Hepatocyte (in vitro differentiated cells): Measurements from ENCODE around the gene SETD1A.

Source experiments
- EZH2 ChIP-seq: fragments of 200-600 bp; sonication (generic); IDR thresholded peaks from 2 replicates; pipeline ENCODE4 v1.6.1; 2016; ENCODE audit warnings: antibody characterized with exemption, mild to moderate bottlenecking, borderline replicate concordance
- EZH2phosphoT487 ChIP-seq: fragments of 200-600 bp; sonication (generic); IDR thresholded peaks from one replicate; pipeline ENCODE4 v1.6.1; 2018; ENCODE audit warnings: antibody characterized with exemption, mild to moderate bottlenecking, low read depth, moderate library complexity; ENCODE audit not compliant: unreplicated experiment, severe bottlenecking
- TF ChIP-seq, protein P1 (sequence below): fragments of 200-600 bp; sonication (generic); IDR thresholded peaks from 2 replicates; pipeline ENCODE4 v1.5.1; 2016; ENCODE audit warnings: antibody characterized with exemption, mild to moderate bottlenecking; ENCODE audit not compliant: poor library complexity

DNA sequence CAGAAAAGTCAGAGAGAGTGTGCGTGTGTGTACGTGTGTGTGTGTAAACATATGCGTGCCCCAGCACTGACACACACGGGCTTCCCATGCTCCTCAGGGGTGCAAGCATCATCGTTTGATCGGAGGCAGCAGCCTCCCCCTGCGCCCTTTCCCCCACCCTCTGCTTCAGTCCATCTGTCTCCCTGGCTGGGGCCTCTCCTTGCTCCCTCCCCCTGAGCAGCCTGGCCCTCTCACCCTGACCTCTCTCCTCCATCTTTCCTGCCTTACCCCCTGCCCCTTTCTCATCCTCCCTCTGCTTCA, 48.5 kb downstream of the SETD1A start:
- TF ChIP-seq, protein P1, sequence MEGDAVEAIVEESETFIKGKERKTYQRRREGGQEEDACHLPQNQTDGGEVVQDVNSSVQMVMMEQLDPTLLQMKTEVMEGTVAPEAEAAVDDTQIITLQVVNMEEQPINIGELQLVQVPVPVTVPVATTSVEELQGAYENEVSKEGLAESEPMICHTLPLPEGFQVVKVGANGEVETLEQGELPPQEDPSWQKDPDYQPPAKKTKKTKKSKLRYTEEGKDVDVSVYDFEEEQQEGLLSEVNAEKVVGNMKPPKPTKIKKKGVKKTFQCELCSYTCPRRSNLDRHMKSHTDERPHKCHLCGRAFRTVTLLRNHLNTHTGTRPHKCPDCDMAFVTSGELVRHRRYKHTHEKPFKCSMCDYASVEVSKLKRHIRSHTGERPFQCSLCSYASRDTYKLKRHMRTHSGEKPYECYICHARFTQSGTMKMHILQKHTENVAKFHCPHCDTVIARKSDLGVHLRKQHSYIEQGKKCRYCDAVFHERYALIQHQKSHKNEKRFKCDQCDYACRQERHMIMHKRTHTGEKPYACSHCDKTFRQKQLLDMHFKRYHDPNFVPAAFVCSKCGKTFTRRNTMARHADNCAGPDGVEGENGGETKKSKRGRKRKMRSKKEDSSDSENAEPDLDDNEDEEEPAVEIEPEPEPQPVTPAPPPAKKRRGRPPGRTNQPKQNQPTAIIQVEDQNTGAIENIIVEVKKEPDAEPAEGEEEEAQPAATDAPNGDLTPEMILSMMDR, result no peak
- TF ChIP-seq EZH2 (no peak), EZH2phosphoT487 (no peak)
